H1 (cell line): Measurements from ENCODE around the gene RPL37A. TPM values are rescaled to one million over a fixed set of nuclear protein-coding genes. Genes with fewer than 3 reads are reported as not detected.

Experiments
- CTCF ChIA-PET: fragments of 300-600 bp; sonication (Branson Sonifier 250); formaldehyde crosslinking; loops from one replicate; lab custom pipeline; 2021; ENCODE audit not compliant: partially characterized antibody; lab: Charles Lee
- POLR2A ChIA-PET: fragments of 300-600 bp; sonication (Branson Sonifier 250); formaldehyde crosslinking; loops from one replicate; lab custom pipeline; 2021; ENCODE audit warnings: inconsistent platforms; ENCODE audit not compliant: partially characterized antibody; lab: Charles Lee
- DNase-seq, 2 experiments: peaks; one replicate each; pipeline versions ENCODE4 v3.0.0 to v3.0.0-alpha.2; 2010 to 2022; ENCODE audit warnings: low spot score in 2 of 2, low read depth in 1 of 2, mixed read lengths in 1 of 2
- FAIRE-seq: peaks from 2 replicates; lab custom pipeline; 2011; peaks lifted over from hg19 to GRCh38; lab: Jason Lieb, UNC
- H2AFZ ChIP-seq: 2 replicates; pipeline ENCODE4 v1.8.1; 2012; ENCODE audit warnings: low read length, inconsistent platforms
- H2AK5ac ChIP-seq: 2 replicates; pipeline ENCODE4 v1.6.1; 2013; ENCODE audit warnings: low read depth, low read length
- H2BK120ac ChIP-seq: replicated peaks from 2 replicates; pipeline ENCODE3; 2013; ENCODE audit warnings: low read depth, low read length, inconsistent platforms
- H2BK12ac ChIP-seq: 2 replicates; pipeline ENCODE4 v1.6.1; 2013; ENCODE audit warnings: low read depth, low read length
- H2BK15ac ChIP-seq: 2 replicates; pipeline ENCODE4 v1.6.1; 2013; ENCODE audit warnings: low read length
- H2BK20ac ChIP-seq: 2 replicates; pipeline ENCODE4 v1.6.1; 2013; ENCODE audit warnings: low read length
- H2BK5ac ChIP-seq: 2 replicates; pipeline ENCODE4 v1.6.1; 2013; ENCODE audit warnings: low read depth, low read length
- H3K14ac ChIP-seq: 2 replicates; pipeline ENCODE4 v1.6.1; 2013; ENCODE audit warnings: inconsistent platforms; ENCODE audit not compliant: insufficient read length
- H3K18ac ChIP-seq: 2 replicates; pipeline ENCODE4 v1.6.1; 2013; ENCODE audit warnings: low read length; ENCODE audit errors: extremely low read depth
- H3K23ac ChIP-seq: 2 replicates; pipeline ENCODE4 v1.6.1; 2013; ENCODE audit warnings: inconsistent platforms; ENCODE audit not compliant: insufficient read length
- H3K23me2 ChIP-seq: 2 replicates; pipeline ENCODE4 v1.6.1; 2013; ENCODE audit warnings: low read depth, low read length
- H3K27ac ChIP-seq: 2 replicates; pipeline ENCODE4 v1.6.1; 2011; ENCODE audit warnings: low read depth, low read length, inconsistent platforms
- H3K27me3 ChIP-seq, 4 experiments: replicated peaks in 1 of 4; 1 replicate in 1 of 4; 2 replicates in 3 of 4; pipeline versions ENCODE4 v1.6.1 to v1.8.1; 2011 to 2013; ENCODE audit warnings: low read length in 3 of 4, mild to moderate bottlenecking in 3 of 4, inconsistent platforms in 2 of 4, mixed read lengths in 2 of 4, moderate library complexity in 1 of 4; ENCODE audit not compliant: control insufficient read depth in 3 of 4, insufficient read depth in 3 of 4; ENCODE audit errors: extremely low read depth in 1 of 4
- H3K36me3 ChIP-seq, 4 experiments: 2 replicates each; pipeline versions ENCODE4 v1.6.1 to v1.8.1; 2011 to 2013; ENCODE audit warnings: mild to moderate bottlenecking in 4 of 4, low read length in 3 of 4, moderate library complexity in 2 of 4, control low read depth in 1 of 4, inconsistent platforms in 1 of 4; ENCODE audit not compliant: insufficient read depth in 4 of 4, control insufficient read depth in 2 of 4
- H3K4ac ChIP-seq: replicated peaks from 2 replicates; pipeline ENCODE3; 2013; ENCODE audit warnings: low read length, low read depth, mixed read lengths, inconsistent platforms; ENCODE audit not compliant: insufficient read length
- H3K4me1 ChIP-seq, 4 experiments: replicated peaks in 1 of 4; 1 replicate in 1 of 4; 2 replicates in 3 of 4; pipeline versions ENCODE4 v1.6.1 to v1.8.1; 2011 to 2013; ENCODE audit warnings: low read length in 3 of 4, inconsistent platforms in 2 of 4, mixed read lengths in 1 of 4; ENCODE audit not compliant: insufficient read depth in 4 of 4, control insufficient read depth in 3 of 4
- H3K4me2 ChIP-seq, 2 experiments: 2 replicates each; pipeline versions ENCODE4 v1.6.1 to v1.8.1; 2011 to 2013; ENCODE audit warnings: low read depth in 2 of 2, low read length in 2 of 2, control low read depth in 1 of 2, inconsistent platforms in 1 of 2, mild to moderate bottlenecking in 1 of 2; ENCODE audit not compliant: insufficient read depth in 1 of 2
- H3K4me3 ChIP-seq, 4 experiments: fragments of 200-600, 300-600 bp in 1 of 4; sonication (generic), shearing (Covaris generic), sonication (Bioruptor Twin) in 1 of 4; 2 replicates each; pipeline versions ENCODE4 v1.5.1 to v1.8.1; 2011 to 2016; ENCODE audit warnings: low read length in 4 of 4, low read depth in 3 of 4, control low read depth in 2 of 4, inconsistent platforms in 2 of 4, mild to moderate bottlenecking in 2 of 4, mixed read lengths in 1 of 4, moderate library complexity in 1 of 4; ENCODE audit not compliant: insufficient read depth in 2 of 4; ENCODE audit errors: extremely low read depth in 1 of 4
- H3K56ac ChIP-seq: replicated peaks from 2 replicates; pipeline ENCODE3; 2013; ENCODE audit warnings: low read depth, mild to moderate bottlenecking, mixed read lengths, low read length, inconsistent platforms; ENCODE audit not compliant: insufficient read length
- H3K79me1 ChIP-seq: 2 replicates; pipeline ENCODE4 v1.6.1; 2013; ENCODE audit warnings: low read depth, low read length, control low read depth
- H3K79me2 ChIP-seq, 2 experiments: 2 replicates each; pipeline versions ENCODE4 v1.6.1 to v1.8.1; 2012 to 2013; ENCODE audit warnings: low read length in 2 of 2, mild to moderate bottlenecking in 2 of 2, inconsistent platforms in 1 of 2; ENCODE audit not compliant: insufficient read depth in 2 of 2, control insufficient read depth in 1 of 2
- H3K9ac ChIP-seq, 4 experiments: replicated peaks in 1 of 4; 1 replicate in 1 of 4; 2 replicates in 3 of 4; pipeline versions ENCODE4 v1.6.1 to v1.8.1; 2011 to 2013; ENCODE audit warnings: low read depth in 3 of 4, low read length in 3 of 4, control low read depth in 2 of 4, mild to moderate bottlenecking in 2 of 4, moderate library complexity in 2 of 4, inconsistent platforms in 1 of 4; ENCODE audit errors: extremely low read depth in 1 of 4
- H3K9me3 ChIP-seq, 2 experiments: 2 replicates each; pipeline versions ENCODE4 v1.6.1 to v1.8.1; 2012 to 2013; ENCODE audit warnings: mild to moderate bottlenecking in 2 of 2, moderate library complexity in 2 of 2, control low read depth in 1 of 2, inconsistent platforms in 1 of 2, low read depth in 1 of 2, low read length in 1 of 2, mixed read lengths in 1 of 2; ENCODE audit not compliant: insufficient read depth in 2 of 2
- H4K20me1 ChIP-seq, 2 experiments: replicated peaks in 1 of 2; 2 replicates each; pipeline versions ENCODE3 to v1.8.1; 2011 to 2013; ENCODE audit warnings: inconsistent platforms in 2 of 2, low read length in 2 of 2, mild to moderate bottlenecking in 1 of 2; ENCODE audit not compliant: insufficient read depth in 2 of 2, control insufficient read depth in 1 of 2
- H4K5ac ChIP-seq: 2 replicates; pipeline ENCODE4 v1.6.1; 2013; ENCODE audit warnings: low read length, low read depth, mixed read lengths, inconsistent platforms; ENCODE audit not compliant: insufficient read length
- H4K8ac ChIP-seq: 2 replicates; pipeline ENCODE4 v1.8.0; 2013; ENCODE audit warnings: mild to moderate bottlenecking, moderate library complexity, low read length, inconsistent platforms; ENCODE audit not compliant: insufficient read depth; ENCODE audit errors: extremely low read depth
- H4K91ac ChIP-seq: replicated peaks from 2 replicates; pipeline ENCODE3; 2013; ENCODE audit warnings: low read length, mixed read lengths, inconsistent platforms; ENCODE audit not compliant: insufficient read length
- BACH1 ChIP-seq: IDR thresholded peaks from 2 replicates; pipeline ENCODE4 v1.6.1; 2012; ENCODE audit warnings: low read length, improper control_type of control experiment
- CBX8 ChIP-seq: fragments of 300-800, 300-1000 bp; sonication (generic); IDR thresholded peaks from 2 replicates; pipeline ENCODE4 v1.7.1; 2016; ENCODE audit warnings: low read depth, low read length, borderline replicate concordance
- CREB1 ChIP-seq: IDR thresholded peaks from 2 replicates; pipeline ENCODE4 v1.6.1; 2012; ENCODE audit warnings: inconsistent platforms
- CTBP2 ChIP-seq: IDR thresholded peaks from 2 replicates; pipeline ENCODE4 v1.7.0; 2011; ENCODE audit warnings: borderline replicate concordance, mild to moderate bottlenecking, moderate library complexity, mixed read lengths, low read length; ENCODE audit not compliant: insufficient read depth, insufficient read length
- EGR1 ChIP-seq: IDR thresholded peaks from 2 replicates; pipeline ENCODE4 v1.6.1; 2011; ENCODE audit warnings: low read depth, low read length, borderline replicate concordance
- JUND ChIP-seq: IDR thresholded peaks from 2 replicates; pipeline ENCODE4 v1.6.1; 2011; ENCODE audit warnings: mild to moderate bottlenecking, improper control_type of control experiment, low read length
- MAFK ChIP-seq: IDR thresholded peaks from 2 replicates; pipeline ENCODE4 v1.6.1; 2012; ENCODE audit warnings: low read depth, mild to moderate bottlenecking, improper control_type of control experiment, low read length
- PHF8 ChIP-seq: fragments of 200-600 bp; sonication (generic); conservative IDR thresholded peaks from 2 replicates; pipeline ENCODE4 v1.7.1; 2012; ENCODE audit warnings: low read depth, mild to moderate bottlenecking, inconsistent platforms, low read length, moderate library complexity
- POLR2A ChIP-seq, 2 experiments: IDR thresholded peaks; 1 replicate in 1 of 2; 2 replicates in 1 of 2; pipeline ENCODE4 v1.6.1; 2011; ENCODE audit warnings: low read depth in 2 of 2, low read length in 2 of 2, mild to moderate bottlenecking in 2 of 2; ENCODE audit errors: control extremely low read depth in 1 of 2
- POLR2AphosphoS5 ChIP-seq: IDR thresholded peaks from 2 replicates; pipeline ENCODE4 v1.6.1; 2011; ENCODE audit warnings: low read depth, low read length
- POU5F1 ChIP-seq: IDR thresholded peaks from 2 replicates; pipeline ENCODE4 v1.6.1; 2011; ENCODE audit warnings: low read depth, mild to moderate bottlenecking, low read length, moderate library complexity
- TCF12 ChIP-seq: IDR thresholded peaks from 2 replicates; pipeline ENCODE4 v1.6.1; 2011; ENCODE audit warnings: low read depth, mild to moderate bottlenecking, low read length
- WGBS, 2 experiments: shearing (Covaris generic) in 1 of 2; methylation state at CpG; one replicate each; pipeline versions ENCODE4 v1.1.6 to v1.1.7; 2013 to 2015; ENCODE audit warnings: low lambda C conversion rate in 2 of 2, mixed read lengths in 2 of 2, inconsistent platforms in 1 of 2, low coverage in 1 of 2, missing lambda C conversion rate in 1 of 2; ENCODE audit not compliant: insufficient replicate concordance in 2 of 2, insufficient coverage in 1 of 2, insufficient read length in 1 of 2; ENCODE audit errors: extremely low coverage in 1 of 2, missing lambda C conversion rate in 1 of 2; 5-methylcytosine and 5-hydroxymethylcytosine counted together
- polyA plus RNA-seq, 7 experiments: library from polyadenylated mRNA; depleted of rRNA in 3 of 7; stranded (reverse) in 5 of 7; unstranded in 2 of 7; fragments of >200 nt in 5 of 7; fragments of 200-250 nt in 2 of 7; gene quantifications; 1 replicate in 5 of 7; 2 replicates in 1 of 7; 4 replicates in 1 of 7; pipeline versions ENCODE4 v1.2.1 to v1.2.3, GENCODE V29; 2011 to 2013; ENCODE audit warnings: missing spikeins in 2 of 7, mixed read lengths in 2 of 7
- total RNA-seq: library from RNA; stranded (reverse); fragmentation: NEBNext Ultra II Directional; extraction: Animal tissue kit (Norgen Biotek cat#: 25700); gene quantifications from 2 replicates; pipeline ENCODE4 v1.2.1, GENCODE V29; 2021
- TF ChIP-seq, protein P1 (sequence below): IDR thresholded peaks from 2 replicates; pipeline ENCODE4 v1.6.1; 2011; ENCODE audit warnings: low read length, improper control_type of control experiment

Gene RPL37A
- total and polyA plus RNA-seq, 2 of the 8 experiments (the other 6 are each of a cell fraction or from before 2014, with no cell fraction given): 1,737 to 3,180 TPM

DNA sequence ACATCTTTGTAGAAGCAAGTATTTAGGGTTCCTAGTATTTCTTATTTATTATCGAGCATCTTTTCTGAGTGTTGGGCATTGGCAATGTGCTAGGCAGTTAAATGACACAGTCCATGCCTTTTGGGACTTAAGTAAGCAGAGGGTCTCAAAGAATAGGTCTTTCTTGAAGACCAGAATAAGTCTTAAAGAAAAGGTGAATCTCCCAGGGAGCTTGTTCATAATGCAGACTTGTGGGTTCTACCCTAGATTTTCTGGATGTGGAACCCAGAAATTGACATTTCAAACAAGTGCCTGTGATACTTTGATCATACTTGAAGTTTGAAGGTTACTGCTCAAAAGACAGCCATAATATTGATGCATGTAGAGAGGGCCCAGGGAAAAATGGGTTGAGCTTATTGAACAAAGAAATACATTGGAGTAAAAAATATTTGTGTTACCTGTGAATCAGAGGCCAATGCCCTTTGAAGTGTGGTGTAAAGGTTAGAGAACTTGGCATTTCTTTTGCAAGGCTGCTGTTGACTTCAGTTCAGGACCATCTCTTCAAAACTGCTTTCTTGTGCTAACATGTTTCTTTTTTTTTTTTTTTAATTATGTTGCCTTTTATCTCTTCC is 24.4 kb downstream of the RPL37A start:
- Histone ChIP-seq H3K4me3 (no peak overlapping the region), H3K79me2 (no peaks in the 10 kb centered on the region), H3K27ac (no peak overlapping the region), H3K9ac (no peak overlapping the region), H2AFZ (no peak overlapping the region), H2BK15ac (no peak overlapping the region), H3K27me3 (no peaks in the 10 kb centered on the region), H3K4me2 (no peak overlapping the region), H3K14ac (no peak overlapping the region), H3K56ac (no peak overlapping the region), H3K23ac (no peak overlapping the region), H3K9me3 (no peaks in the 10 kb centered on the region), H2BK120ac (no peak overlapping the region), H3K4me1 (no peaks in the 10 kb centered on the region), H2BK5ac (no peak overlapping the region), H3K36me3 (peaks cover 0 to 5% (median 0%) of the 10 kb centered on the region in 4 experiments; a peak in 2 of 8 replicates), H4K5ac (no peak overlapping the region), H3K4ac (no peak overlapping the region), H4K20me1 (no peaks in the 10 kb centered on the region), H3K18ac (no peak overlapping the region), H2BK12ac (no peak overlapping the region), H2AK5ac (no peak overlapping the region), H4K8ac (no peak overlapping the region), H3K23me2 (no peaks in the 10 kb centered on the region), H2BK20ac (no peak overlapping the region), H3K79me1 (no peaks in the 10 kb centered on the region), H4K91ac (no peak overlapping the region)
- 88% methylated on average over 1 of the region's 1 CpG; no CpG with 5 or more reads in 1 of the 2 experiments for WGBS, 2 experiments
- FAIRE-seq (no peak), DNase-seq (no peak)
- ChIA-PET CTCF (interaction anchor here (1.0 to 12.8 kb wide), 9 partner anchors 10 to 160 kb away, joined by 3 to 493 read pairs (median 5); partner anchors contain the start of gene IGFBP2), POLR2A (interaction anchor here (1.1 to 1.5 kb wide), 2 partner anchors 24 to 40 kb away, joined by 3 read pairs; partner anchors contain the start of gene RPL37A)
- TF ChIP-seq CBX8 (no peak), CTBP2 (no peak), EGR1 (no peak), POLR2A (IDR thresholded peaks at IDR 0.05; ENCODE audit: control extremely low read depth in 1 of 2, low read depth in 2 of 2, low read length in 2 of 2) (no peak), TCF12 (no peak), POLR2AphosphoS5 (no peak), MAFK (no peak), POU5F1 (no peak), BACH1 (no peak), CREB1 (no peak), JUND (no peak), PHF8 (no peak)
- TF ChIP-seq, protein P1, sequence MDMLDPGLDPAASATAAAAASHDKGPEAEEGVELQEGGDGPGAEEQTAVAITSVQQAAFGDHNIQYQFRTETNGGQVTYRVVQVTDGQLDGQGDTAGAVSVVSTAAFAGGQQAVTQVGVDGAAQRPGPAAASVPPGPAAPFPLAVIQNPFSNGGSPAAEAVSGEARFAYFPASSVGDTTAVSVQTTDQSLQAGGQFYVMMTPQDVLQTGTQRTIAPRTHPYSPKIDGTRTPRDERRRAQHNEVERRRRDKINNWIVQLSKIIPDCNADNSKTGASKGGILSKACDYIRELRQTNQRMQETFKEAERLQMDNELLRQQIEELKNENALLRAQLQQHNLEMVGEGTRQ: no peak
